Transverse colon (tissue), 4 donors: ENCODE data around the gene OARD1. TPM values are rescaled to one million over a fixed set of nuclear protein-coding genes. Genes with fewer than 3 reads are reported as not detected.

Experiments
- DNase-seq: peaks from one replicate; pipeline ENCODE4 v3.0.0-alpha.2; 2019
- H3K27ac ChIP-seq, 4 donors: fragments of 200-600 bp; sonication (generic); 2 replicates each; pipeline ENCODE4 v1.5.1; 2016 to 2018; ENCODE audit warnings: inconsistent platforms in 4 of 4
- H3K27me3 ChIP-seq: fragments of 200-600 bp; sonication (generic); 2 replicates; pipeline ENCODE4 v1.5.1; 2017; ENCODE audit warnings: inconsistent platforms
- H3K36me3 ChIP-seq, 4 donors: fragments of 200-600 bp; sonication (generic); 2 replicates each; pipeline ENCODE4 v1.5.1; 2017 to 2019; ENCODE audit warnings: inconsistent platforms in 4 of 4
- H3K4me1 ChIP-seq, 4 donors: fragments of 200-600 bp; sonication (generic); 2 replicates each; pipeline ENCODE4 v1.5.1; 2017 to 2020; ENCODE audit warnings: inconsistent platforms in 4 of 4
- H3K4me3 ChIP-seq, 4 donors: fragments of 200-600 bp; sonication (generic); 1 replicate in 1 of 4; 2 replicates in 3 of 4; pipeline versions ENCODE4 v1.5.1 to v1.6.1; 2017 to 2019; ENCODE audit warnings: inconsistent platforms in 4 of 4
- H3K9me3 ChIP-seq, 2 donors: fragments of 200-600 bp; sonication (generic); 2 replicates each; pipeline ENCODE4 v1.5.1; 2017 to 2019; ENCODE audit warnings: inconsistent platforms in 2 of 2
- EP300 ChIP-seq: sonication (generic); formaldehyde crosslinking; IDR thresholded peaks from one replicate; pipeline ENCODE4 v1.6.1; 2017; ENCODE audit warnings: antibody characterized with exemption, low read depth
- POLR2A ChIP-seq: fragments of 450-650 bp; IDR thresholded peaks from one replicate; pipeline ENCODE4 v1.6.1; 2016; ENCODE audit warnings: antibody characterized with exemption, mild to moderate bottlenecking, moderate library complexity
- POLR2AphosphoS5 ChIP-seq, 3 donors: sonication (generic); formaldehyde crosslinking; IDR thresholded peaks; one replicate each; pipeline ENCODE4 v1.6.1; 2016; ENCODE audit warnings: antibody characterized with exemption in 3 of 3
- WGBS, 2 donors: methylation state at CpG; one replicate each; pipeline ENCODE4 v1.1.5; 2018; ENCODE audit warnings: low coverage in 1 of 2; 5-methylcytosine and 5-hydroxymethylcytosine counted together
- in situ Hi-C, 4 donors: fragments of 200-750 bp; cut with MboI; loops; one replicate each; pipeline versions ENCODE4 v1.15.0 to v1.15.1; 2017; ENCODE audit warnings: low sequenced_read_pairs in 3 of 4, low pct_ligation_motif_present in 1 of 4, low pct_unique_long_range_greater_than_20kb in 1 of 4
- intact Hi-C: fragments of 100-400 bp; cut with DNase I; formaldehyde crosslinking; loops from one replicate; pipeline ENCODE4 v1.15.1; 2023; ENCODE audit warnings: low total_unique reads
- total RNA-seq, 4 donors: library from RNA; depleted of rRNA; stranded (reverse); fragments of >200 nt; gene quantifications; one replicate each; pipeline ENCODE4 v1.1.0, GENCODE V29; 2016
- TF ChIP-seq, protein P1 (sequence below), 5 experiments: fragments of 200-600 bp in 3 of 5; fragments of 450-650 bp in 2 of 5; sonication (generic) in 3 of 5; IDR thresholded peaks; 1 replicate in 2 of 5; 2 replicates in 3 of 5; pipeline ENCODE4 v1.5.1; 2016 to 2017; ENCODE audit warnings: antibody characterized with exemption in 5 of 5, inconsistent platforms in 3 of 5, mild to moderate bottlenecking in 2 of 5, moderate library complexity in 1 of 5

OARD1 gene
- total RNA-seq, 4 donors from 2014 or later: 1.4 to 27.6 (median 13.7) TPM

DNA sequence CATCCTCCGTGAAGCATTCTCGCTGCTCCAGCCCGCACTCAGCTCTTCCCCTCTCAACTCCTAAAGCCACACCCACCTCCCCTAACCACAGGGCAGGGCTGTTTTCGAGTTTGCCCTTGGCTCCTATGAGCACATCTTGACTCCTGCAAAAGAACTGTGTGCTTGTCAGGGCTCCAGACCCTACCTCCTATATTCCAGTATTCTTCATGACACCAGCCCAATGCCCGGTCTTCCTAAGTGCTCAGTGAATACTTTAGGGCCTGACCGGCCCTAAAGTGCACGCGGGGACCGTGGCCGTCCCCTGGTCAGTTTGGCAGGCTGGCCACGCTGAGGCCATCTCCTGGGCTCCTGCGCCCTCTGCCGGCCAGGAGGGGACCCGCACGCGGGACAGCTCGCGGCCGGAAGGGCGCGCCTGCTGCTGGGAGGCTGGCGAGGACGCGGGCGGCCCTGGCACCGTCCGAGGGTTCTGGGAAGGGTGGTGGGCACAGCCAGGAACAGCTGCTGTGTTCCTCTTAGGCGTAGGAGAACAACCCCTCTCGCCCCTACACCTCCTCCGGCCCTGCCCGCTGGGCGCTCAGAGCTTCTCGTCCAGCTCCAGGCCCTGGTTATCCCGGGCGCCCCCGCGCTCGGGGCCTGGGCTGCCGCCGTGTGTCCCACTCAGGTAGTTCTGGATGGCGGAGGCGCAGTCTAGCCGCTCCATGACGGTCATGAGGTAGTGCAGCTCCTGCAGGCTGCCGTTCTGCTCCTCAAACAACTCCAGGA, 44.2 kb downstream of the OARD1 start:
- Histone ChIP-seq H3K27ac (peak overlapping the region; percentile 9 to 73 (median 70)), H3K4me1 (peaks cover 9 to 20% (median 12%) of the 10 kb centered on the region in 4 donors), H3K4me3 (peak overlapping the region; percentile 0 to 52 (median 40)), H3K36me3 (no peaks in the 10 kb centered on the region), H3K27me3 (no peaks in the 10 kb centered on the region), H3K9me3 (no peaks in the 10 kb centered on the region)
- intact Hi-C loops (no loop called here), in situ Hi-C loops (loop anchor here in 3 of 4 donors (10.0 to 25.0 kb wide), 3 partner anchors 133 to 1666 kb away; no protein-coding TSS in a partner anchor)
- peak; percentile 88 for DNase-seq
- WGBS, 2 donors: 10 to 11% methylated on average over 2 to 45 of the region's 45 CpGs
- TF ChIP-seq, protein P1, sequence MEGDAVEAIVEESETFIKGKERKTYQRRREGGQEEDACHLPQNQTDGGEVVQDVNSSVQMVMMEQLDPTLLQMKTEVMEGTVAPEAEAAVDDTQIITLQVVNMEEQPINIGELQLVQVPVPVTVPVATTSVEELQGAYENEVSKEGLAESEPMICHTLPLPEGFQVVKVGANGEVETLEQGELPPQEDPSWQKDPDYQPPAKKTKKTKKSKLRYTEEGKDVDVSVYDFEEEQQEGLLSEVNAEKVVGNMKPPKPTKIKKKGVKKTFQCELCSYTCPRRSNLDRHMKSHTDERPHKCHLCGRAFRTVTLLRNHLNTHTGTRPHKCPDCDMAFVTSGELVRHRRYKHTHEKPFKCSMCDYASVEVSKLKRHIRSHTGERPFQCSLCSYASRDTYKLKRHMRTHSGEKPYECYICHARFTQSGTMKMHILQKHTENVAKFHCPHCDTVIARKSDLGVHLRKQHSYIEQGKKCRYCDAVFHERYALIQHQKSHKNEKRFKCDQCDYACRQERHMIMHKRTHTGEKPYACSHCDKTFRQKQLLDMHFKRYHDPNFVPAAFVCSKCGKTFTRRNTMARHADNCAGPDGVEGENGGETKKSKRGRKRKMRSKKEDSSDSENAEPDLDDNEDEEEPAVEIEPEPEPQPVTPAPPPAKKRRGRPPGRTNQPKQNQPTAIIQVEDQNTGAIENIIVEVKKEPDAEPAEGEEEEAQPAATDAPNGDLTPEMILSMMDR (IDR thresholded peaks at IDR 0.05): peak; percentile 97 to 99 (median 99)
- TF ChIP-seq POLR2A: peak; percentile 26
- TF ChIP-seq POLR2AphosphoS5 (IDR thresholded peaks at IDR 0.05): peak in 2 of 3 donors; percentile 30
- TF ChIP-seq EP300: no peak

DNA sequence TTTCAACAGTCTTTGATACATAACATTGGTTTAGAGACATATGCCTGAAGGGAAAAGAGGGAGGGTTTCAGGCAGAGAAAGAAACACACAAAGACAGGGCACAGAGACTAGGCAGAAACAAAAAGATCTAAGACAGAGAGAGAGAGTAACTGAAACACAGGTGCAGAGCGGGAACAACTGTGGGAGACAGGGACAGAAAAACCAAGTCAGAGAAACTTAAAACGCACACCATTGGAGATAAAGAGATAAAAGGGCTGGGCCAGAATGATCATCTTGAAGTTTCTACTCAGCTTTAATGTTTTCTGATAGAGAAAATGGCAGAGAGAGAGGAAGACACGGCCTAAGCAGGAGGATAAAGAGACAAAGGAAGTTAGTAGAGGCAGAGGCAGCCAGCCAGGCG, 44.9 kb downstream of the OARD1 start:
- intact Hi-C loops (no loop called here), in situ Hi-C loops (loop anchor here in 3 of 4 donors (10.0 to 25.0 kb wide), 3 partner anchors 132 to 1665 kb away; no protein-coding TSS in a partner anchor)
- Histone ChIP-seq H3K9me3 (no peaks in the 10 kb centered on the region), H3K27me3 (no peaks in the 10 kb centered on the region), H3K27ac (peak overlapping the region in 3 of 4 donors; percentile 70 to 73 (median 71)), H3K36me3 (no peaks in the 10 kb centered on the region), H3K4me3 (peak overlapping the region in 3 of 4 donors; percentile 34 to 52 (median 46)), H3K4me1 (peaks cover 9 to 20% (median 12%) of the 10 kb centered on the region in 4 donors)
- no peak for DNase-seq
- 40 to 42% methylated on average over 4 of the region's 4 CpGs for WGBS, 2 donors
- TF ChIP-seq POLR2A (no peak), EP300 (no peak), POLR2AphosphoS5 (IDR thresholded peaks at IDR 0.05) (no peak)
- TF ChIP-seq, protein P1 (IDR thresholded peaks at IDR 0.05): no peak

DNA sequence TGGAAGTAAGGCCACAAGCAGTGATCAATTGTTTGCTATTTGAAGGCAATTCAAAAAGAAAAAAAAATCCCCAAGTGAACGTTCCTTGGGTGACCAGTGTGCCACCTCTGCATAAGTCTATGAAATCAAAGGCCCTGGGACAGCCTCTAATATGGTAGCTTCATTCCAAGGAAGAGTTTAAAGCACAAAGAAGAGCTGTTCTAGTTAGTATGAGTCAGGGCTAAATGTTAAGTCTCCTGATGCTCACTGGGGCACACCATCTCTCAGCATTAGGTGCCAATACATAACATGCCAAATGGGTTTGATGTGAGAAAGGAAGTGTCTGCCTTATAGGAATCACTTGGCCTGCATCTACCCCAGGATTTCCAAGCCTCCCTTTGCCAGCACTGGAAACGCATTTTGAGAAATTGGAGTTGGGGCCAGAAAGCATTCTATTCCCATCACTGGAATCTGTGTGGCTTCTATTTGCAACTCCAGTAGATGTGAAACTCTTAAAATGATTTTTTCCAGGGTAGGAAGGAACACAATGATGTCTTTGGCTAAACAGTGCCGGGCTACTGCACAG, 46.1 kb downstream of the OARD1 start:
- Histone ChIP-seq H3K27ac (no peak overlapping the region), H3K4me3 (no peak overlapping the region)

More for the DNA sequence above, 46.1 kb downstream of the OARD1 start:
- intact Hi-C loops: no loop called here
- Histone ChIP-seq H3K36me3 (no peaks in the 10 kb centered on the region), H3K9me3 (no peaks in the 10 kb centered on the region), H3K27me3 (no peaks in the 10 kb centered on the region), H3K4me1 (peaks cover 9 to 20% (median 12%) of the 10 kb centered on the region in 4 donors)
- in situ Hi-C loops: loop anchor here in 3 of 4 donors (10.0 to 25.0 kb wide), 3 partner anchors 131 to 1664 kb away; no protein-coding TSS in a partner anchor
- no peak for DNase-seq
- TF ChIP-seq, protein P1 (IDR thresholded peaks at IDR 0.05): no peak
- no peak for TF ChIP-seq POLR2A
- no peak for TF ChIP-seq EP300
- no peak for TF ChIP-seq POLR2AphosphoS5 (IDR thresholded peaks at IDR 0.05)
- 82 to 83% methylated on average over 1 to 3 of the region's 3 CpGs for WGBS, 2 donors
